Endometrium (tissue), 2 donors: Measurements from ENCODE around the gene TTN.

Source experiments
- FAIRE-seq: peaks from 2 replicates; lab custom pipeline; 2012; peaks lifted over from hg19 to GRCh38; lab: Jason Lieb, UNC
- donor health status: control.
- donor health status: control.

The TTN gene

GRCh38 chr2:178811045-178811444, 3.8 kb upstream of the TTN start:
- FAIRE-seq: no peak

GRCh38 chr2:178810422-178810821, 3.2 kb upstream of the TTN start:
- FAIRE-seq: no peak

GRCh38 chr2:178806543-178806942, 680 bp downstream of the TTN start:
- FAIRE-seq: no peak

GRCh38 chr2:178805457-178805856, 1.8 kb downstream of the TTN start:
- FAIRE-seq: no peak

GRCh38 chr2:178804791-178805190, 2.4 kb downstream of the TTN start:
- no peak for FAIRE-seq

- no peak for FAIRE-seq
Observed at GRCh38 chr2:178800510-178800909, 6.7 kb downstream of the TTN start.

GRCh38 chr2:178799305-178799704, 7.9 kb downstream of the TTN start:
- no peak for FAIRE-seq

- peak; percentile 69 for FAIRE-seq
Observed at GRCh38 chr2:178796079-178796677, 11.0 kb downstream of the TTN start.

- no peak for FAIRE-seq
Observed at GRCh38 chr2:178787934-178788333, 19.3 kb downstream of the TTN start.

- FAIRE-seq: no peak
Observed at GRCh38 chr2:178787155-178787554, 20.1 kb downstream of the TTN start.

GRCh38 chr2:178783889-178784288, 23.3 kb downstream of the TTN start:
- no peak for FAIRE-seq

GRCh38 chr2:178782236-178782635, 25.0 kb downstream of the TTN start:
- FAIRE-seq: no peak

GRCh38 chr2:178777577-178777976, 29.6 kb downstream of the TTN start:
- FAIRE-seq: no peak

GRCh38 chr2:178776751-178777150, 30.5 kb downstream of the TTN start:
- FAIRE-seq: no peak

GRCh38 chr2:178775975-178776374, 31.2 kb downstream of the TTN start:
- FAIRE-seq: no peak

- no peak for FAIRE-seq
Observed at GRCh38 chr2:178770518-178770917, 36.7 kb downstream of the TTN start.

GRCh38 chr2:178767094-178768060, 39.8 kb downstream of the TTN start:
- no peak for FAIRE-seq

GRCh38 chr2:178764097-178764496, 43.1 kb downstream of the TTN start:
- FAIRE-seq: no peak

- no peak for FAIRE-seq
Observed at GRCh38 chr2:178761759-178762371, 45.4 kb downstream of the TTN start.

GRCh38 chr2:178756843-178757242, 50.4 kb downstream of the TTN start:
- no peak for FAIRE-seq

- FAIRE-seq: no peak
Observed at GRCh38 chr2:178756343-178756742, 50.9 kb downstream of the TTN start.

GRCh38 chr2:178747767-178748166, 59.5 kb downstream of the TTN start:
- no peak for FAIRE-seq

GRCh38 chr2:178734518-178734917, 72.7 kb downstream of the TTN start:
- no peak for FAIRE-seq
